NCI-H446 treated with DMSO at 0.1 percent for 48 hours (cell line): ENCODE measurements around the gene NPC1L1.

ENCODE experiments used
- DNase-seq: peaks from one replicate; lab custom pipeline; 2025; lab: John Stamatoyannopoulos, UW

NPC1L1 gene

DNA sequence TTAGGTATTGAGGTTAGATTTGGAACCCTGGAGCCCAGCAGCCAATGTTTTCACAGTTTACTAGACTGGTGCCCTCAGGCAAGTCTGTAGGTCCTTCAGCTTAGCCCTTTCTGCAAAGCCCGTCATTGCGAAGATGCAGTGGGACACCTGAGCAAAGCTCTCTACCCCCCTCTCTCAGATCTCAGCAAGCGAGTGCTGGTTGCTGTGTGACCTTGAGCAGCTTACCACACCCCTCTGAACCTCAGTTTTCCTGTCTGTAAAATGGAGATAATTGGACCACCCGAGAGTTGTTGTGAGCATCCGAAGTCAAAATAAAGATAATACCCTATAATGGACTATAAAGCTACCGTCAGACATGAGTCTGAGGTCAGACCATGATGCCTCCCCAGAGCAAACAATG is 3.7 kb downstream of the NPC1L1 start:
- DNase-seq, result no peak

DNA sequence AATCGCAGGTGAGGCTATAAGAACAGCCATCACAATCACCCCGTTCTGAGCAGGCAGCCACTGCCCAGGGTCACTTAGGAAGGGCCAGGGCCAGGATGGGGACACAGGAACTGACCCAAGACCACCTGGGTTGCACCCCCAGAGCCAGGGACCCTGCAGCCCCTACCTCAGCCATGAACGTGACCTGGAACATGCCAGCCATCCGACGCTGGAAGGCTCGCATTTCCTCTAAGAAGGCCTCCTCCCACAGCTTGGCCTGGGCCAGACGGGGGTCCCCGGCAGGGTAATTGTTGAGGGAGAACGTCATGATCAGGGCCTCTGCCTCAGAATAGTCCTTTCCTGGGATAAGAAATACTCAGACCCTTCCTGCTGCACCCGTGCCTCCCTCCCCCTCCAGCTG is 5.0 kb downstream of the NPC1L1 start:
- DNase-seq, result no peak

DNA sequence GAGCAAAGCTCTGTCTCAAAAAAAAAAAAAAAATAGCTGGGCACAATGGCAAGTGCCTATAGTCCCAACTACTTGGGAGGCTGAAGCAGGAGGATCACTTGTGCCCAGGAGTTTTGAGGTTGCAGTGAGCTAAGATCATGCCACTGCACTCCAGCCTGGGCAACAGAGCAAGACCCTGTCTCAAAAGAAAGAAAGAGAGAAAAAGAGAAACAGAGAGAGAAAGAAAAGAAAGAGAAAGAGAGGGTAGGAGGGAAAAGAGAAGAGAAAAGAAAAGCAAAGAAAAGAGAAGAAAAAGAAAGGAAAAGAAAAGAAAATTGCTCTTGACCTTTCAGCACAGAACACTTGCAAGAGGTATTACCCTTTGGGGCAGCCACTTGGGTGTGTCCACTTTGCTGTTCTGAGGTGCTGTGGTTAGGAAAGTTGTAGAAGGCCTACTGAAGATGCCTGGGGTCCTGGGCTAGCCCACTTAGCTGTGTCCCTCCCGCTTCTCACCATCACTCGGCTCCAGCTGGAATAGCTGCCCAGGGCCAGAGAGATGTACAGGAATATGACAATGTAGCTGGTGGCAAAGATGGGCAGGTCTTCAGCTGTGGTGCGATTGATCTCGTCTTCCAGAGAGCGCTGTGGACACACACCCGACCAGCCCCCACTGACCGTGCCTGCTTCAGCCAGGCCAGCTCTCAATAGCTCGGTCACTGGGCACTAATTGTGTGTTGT is 5.6 kb downstream of the NPC1L1 start:
- no peak for DNase-seq

DNA sequence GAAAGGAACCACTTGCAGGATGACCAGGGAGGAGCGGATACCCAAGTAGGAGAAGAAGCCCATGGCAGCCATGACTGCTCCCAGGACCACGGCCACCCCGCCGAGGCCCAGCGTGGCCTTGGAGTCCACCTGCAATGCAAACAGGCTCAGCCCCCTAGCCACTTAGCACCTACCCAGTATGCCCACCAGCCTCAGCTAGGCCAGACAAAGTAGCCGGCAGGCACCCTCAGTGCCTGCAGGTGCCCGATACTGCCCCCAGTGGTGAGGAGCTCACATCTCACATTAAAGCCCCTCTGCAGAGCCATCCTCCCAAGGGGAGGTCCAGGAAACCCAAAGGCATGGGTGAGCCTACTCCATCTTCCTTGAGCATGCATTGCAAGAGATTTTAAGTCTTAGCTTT is 6.6 kb downstream of the NPC1L1 start:
- DNase-seq, result no peak

DNA sequence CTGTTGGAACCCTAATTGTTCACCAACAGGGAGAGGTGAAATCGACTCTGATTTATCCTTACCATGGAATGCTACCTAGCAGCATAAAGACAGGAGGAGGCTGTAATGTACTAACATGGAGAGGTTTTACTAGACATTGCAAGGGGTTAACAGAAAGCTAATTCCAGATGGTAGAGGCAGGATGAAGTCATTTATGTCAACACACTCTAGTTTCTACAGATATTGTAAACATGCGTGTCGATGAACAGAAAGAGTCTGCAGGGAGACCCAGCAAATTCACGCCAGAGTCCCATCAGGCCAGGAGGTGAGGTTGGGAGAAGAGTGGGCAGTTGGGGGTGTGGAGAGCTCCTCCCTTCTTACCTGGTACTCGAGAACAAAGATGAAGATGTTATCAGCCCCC is 7.0 kb downstream of the NPC1L1 start:
- DNase-seq, result no peak

DNA sequence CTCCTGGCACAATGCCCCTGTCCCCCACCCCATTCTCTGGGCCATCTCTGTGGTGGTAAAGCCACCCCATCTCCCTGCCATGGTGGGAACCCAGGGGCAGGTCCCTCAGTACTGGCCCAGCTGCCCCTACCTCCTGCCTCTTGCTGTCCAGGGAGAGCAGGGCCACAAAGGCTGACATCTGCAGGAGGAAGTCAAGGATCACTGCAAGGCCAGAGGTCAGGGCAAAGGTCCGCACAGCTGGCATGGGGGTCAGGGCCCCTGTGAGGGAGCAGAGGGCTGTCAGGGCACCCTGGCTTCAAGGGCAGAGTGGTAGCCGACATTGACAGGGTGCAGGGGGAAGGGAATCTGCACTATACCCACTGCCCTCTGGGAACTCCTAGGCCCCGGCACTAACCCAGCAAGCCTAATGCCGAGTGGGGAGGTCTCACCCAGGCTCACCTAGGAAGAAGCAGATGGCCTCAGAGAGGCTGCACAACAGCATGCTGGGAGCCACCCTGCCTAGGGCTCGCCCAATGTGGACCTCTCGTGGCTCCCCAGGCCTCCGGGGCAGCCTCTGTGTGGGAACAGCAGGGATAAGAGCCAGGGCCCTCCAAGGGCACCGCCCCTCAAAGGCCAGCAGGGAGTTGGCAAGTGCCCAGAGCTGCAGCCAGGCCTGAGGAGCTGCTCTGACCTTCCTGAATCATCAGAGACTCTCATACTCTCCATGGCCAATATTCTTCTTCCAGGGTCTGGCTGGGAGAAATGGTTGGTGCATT is 7.7 kb downstream of the NPC1L1 start:
- no peak for DNase-seq

DNA sequence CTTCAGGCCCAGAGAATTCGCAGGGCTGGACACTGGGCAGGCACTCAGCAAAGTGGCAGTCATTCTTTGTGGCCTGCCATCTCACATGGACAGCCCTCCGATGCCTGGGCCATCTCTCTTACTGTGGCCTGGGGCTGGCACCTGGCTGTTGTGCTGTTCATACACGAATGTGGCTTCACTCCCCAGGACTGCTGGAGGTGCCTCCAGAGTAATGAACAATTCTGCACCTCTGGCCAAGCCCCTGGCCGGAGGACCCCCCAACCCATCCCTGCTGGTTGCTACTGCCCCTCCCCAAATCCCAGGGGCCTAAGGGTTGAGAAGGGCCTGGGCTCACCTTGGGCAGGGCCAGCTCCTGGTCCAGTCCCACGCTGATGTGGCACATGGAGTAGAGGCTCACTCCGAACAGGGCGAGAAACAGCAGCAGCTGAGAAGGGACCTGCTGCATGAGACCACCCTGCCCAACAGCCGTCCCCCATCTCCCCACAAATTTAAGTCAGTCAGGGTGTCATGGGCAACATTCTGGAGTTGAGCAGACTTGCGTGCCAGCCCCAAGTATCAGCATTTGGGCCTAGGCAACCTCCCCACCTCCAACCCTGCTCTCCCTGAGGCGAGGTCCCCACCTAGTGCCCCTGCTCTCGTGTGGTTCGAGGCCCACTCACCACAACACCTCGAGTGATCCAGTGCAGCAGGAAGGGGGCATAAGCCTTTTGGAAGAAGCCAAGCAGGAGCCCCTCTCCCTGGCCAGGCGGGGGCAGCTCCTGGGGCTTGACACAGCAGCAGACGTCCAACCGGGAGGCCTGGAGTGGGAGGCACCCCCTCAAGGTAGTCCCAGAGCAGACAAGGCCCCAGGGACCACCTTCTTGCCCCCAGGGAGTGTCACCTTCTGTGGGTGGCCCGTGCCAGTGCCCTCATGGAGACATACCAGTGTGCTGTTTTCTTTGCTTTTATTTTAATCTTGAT is 9.4 kb downstream of the NPC1L1 start:
- DNase-seq, result no peak

DNA sequence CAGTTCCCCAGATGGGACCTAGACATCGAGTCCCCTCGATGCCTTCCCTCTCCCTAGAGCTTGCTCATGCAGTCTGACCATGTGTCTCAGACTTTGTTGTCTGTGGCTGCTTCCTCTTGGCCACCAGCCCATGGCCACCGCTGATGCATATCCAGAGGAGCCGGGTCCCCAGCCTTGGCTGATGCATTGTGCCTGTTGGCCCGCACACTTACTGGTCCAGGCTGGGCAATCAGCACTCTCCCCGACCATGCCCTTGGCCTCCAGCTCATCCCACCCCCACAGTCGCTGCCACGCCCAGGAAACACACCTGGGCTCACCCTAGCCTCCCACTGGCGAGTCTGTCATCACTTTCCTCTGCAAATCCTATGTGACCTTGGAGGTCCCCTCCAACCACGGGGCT is 10.1 kb downstream of the NPC1L1 start:
- DNase-seq, result no peak

DNA sequence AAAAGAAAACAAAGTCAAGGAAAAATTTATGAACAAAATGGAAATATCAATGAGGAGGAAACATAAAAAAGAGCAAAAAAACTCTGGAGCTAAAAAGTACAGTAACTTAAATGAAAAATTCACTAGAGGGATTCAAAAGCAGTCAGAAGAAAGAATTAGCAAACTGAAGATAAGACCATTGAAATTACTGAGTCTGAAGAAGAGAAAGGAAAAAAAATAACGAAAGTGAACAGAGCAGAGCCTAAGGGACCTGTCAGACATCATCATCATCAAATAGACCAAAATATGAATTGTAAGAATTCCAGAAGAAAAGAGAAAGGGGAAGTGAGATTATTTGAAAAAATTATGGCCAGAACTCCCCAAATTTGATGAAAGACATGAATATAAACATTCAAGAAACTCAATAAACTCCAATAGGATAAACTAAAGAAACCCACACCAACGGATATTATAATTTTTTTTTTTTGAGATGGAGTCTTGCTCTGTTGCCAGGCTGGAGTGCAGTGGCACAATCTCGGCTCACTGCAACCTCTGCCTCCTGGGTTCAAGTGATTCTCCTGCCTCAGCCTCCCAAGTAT is 16.2 kb downstream of the NPC1L1 start:
- DNase-seq, result no peak

DNA sequence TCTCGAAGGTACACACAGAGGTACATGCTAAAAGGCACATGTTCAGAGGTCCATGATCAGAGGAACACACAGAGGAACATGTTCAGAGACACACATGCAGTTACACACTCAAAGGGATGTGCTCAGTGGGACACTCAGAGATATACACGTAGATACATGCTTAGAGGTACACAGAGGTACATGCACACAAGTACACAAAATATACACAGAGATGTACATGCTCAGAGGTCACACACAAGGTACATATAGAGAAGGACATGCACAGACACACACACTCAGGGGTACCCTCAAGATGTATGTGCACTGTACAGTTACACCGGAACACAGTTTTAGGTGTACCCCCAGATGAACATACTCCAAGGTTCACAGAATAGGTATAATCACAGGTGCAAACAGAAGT is 18.8 kb downstream of the NPC1L1 start:
- DNase-seq, result no peak

DNA sequence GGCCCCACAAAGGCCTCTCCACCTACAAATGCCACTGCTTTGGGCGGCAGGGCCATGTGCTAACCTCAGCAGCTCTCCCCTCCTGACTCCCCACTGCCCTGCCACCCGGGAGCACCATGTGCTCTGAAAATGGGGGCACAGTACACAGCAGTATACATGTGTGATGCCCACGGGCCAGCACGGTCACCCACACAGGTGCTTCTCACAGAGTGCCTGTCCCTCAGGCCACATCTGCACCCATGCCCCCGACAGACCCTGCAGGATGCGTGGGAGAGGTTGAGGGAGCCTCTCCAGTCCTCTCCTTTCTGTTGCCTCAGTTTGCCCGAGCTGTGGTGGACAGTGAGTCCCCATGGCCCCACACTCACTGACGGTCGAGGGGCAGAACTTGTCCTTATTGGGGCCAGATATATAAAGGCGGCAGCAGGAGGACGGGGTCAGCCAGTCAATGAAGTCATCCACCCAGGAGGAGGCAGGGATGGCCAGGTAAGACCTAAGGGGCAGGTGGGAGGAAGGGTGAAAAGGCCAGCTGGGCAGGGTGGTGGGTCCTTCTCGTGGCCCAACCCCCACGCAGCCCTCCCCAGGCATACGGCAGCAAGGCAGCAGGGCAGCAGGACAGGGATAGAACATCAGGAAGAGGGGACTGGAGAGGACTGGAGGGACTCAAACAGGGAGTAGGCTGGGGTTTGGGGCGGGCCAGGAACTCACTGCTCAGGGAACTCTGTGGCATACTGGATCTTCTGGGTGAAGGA is 19.6 kb downstream of the NPC1L1 start:
- no peak for DNase-seq

DNA sequence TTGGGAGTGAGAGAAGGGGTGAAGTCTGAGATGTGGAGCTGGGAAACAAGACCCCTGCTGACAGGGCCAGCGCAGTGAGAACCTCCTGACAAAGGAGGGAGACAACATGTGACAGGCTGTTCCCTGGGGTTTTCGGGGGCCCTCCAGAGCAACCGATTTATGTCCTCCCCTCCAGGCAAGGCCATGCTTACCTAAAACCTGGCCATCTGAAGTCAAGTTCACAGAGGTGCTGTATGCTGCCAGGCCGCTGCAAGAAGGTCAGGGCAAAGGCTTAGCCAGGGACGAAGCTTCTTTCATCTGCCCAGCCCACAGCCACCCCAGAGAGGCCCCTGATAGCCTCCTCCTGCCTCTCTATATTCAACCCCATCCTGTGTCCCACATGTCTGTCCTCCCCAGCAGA is 20.6 kb downstream of the NPC1L1 start:
- DNase-seq, result no peak

DNA sequence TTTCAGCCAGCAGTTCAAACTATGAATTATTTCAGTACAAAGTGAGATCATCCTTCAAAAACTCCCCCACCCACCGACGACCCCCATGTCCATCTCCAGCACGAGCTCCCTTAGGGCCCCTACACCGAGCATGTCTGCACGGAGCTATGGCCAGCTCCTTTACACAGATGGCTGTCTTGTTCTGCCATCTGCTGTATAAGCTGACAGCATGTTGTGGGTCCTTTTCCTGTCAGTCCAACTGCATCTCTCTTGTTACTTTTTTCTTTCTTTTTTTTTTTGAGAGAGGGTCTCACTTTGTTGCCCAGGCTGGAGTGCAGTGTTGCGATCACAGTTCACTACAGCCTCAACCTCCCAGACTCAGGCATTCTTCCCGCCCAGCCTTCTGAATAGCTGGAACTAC is 21.6 kb downstream of the NPC1L1 start:
- no peak for DNase-seq

DNA sequence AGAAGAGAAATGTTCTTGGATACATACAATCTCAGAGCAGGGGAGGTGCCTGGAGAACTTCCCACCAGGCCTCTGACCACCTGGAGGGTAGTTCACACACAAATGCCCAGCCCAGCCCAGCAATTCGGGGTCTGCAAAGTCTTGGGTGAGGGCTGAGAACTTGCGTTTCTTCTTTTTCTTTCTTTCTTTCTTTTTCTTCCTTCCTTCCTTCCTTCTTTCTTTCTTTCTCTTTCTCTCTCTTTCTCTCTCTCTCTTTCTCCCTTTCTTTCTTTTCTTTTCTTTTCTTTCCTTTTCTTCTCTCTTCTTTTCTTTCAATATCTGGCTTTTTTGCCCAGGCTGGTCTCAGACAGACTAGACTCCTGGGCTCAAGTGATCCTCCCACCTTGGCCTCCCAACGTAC is 22.4 kb downstream of the NPC1L1 start:
- DNase-seq, result no peak

DNA sequence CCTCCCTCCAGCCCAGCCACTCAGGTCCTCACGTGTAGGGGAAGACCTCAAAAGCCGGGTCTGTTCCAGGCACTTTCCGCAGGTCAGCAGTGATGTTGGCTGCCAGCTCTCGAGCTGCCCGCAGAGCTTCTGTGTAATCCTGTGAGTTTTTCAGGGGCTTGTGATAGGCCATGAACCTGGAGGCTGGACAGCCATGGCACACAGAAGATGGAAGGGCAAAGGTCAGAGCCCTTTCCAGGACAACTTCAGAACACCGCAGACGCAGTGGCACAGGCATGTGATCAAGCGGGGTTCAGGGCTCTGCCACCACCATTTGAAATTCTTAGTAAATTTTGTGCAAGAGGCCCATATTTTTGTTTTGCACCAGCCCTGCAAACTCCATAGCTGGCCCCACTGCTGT is 24.0 kb downstream of the NPC1L1 start:
- no peak for DNase-seq

DNA sequence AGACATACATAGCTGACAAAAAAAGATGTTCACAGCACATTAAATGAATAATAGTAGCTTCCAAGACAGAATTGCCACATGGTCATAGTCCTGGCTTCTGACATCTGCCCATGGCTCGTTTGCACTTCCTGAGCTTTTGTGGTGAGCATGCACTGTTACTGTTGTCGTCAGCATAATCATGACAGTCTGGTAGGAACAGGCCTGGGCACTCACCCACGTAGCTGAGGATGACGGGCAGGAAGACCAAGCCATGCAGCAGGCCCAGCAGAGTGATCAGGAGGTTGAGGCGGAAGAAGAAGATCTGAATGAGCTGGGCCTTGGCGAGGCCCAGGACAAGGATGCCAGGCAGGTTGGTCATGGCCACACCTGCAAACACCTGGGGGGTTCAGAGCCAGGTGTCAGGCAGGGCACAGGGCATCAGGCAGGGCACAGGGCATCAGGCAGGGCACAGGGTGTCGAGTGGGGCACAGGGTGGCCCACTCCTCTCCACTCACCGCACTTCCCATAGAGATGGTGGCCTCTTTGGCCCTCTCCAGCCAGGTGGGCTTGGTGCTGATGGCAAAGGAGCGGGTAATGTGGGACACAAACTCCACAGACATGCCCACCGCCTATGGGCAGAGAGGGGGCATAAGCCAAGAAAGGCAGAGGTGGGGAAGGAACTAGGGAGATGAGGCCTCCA is 25.4 kb downstream of the NPC1L1 start:
- no peak for DNase-seq

DNA sequence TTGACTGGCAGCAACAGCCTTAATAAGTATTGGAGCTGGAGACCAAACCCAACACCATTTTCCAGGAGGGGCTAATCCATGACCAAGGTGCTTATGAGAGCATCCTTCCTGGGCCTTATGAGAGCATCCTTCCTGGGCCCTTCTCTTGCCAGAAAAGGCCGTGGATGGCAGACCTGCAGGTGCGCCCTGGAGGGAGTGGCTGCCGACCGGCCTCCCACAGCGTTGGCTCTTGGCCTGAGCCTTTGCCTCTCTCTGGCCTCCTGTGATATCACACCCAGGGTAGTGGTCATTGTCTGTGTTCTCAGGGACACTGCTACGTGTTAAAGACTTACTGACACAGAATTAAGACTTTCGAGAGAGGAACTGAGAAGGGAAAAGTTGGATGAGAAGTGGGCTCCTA is 28.4 kb downstream of the NPC1L1 start:
- DNase-seq, result no peak

DNA sequence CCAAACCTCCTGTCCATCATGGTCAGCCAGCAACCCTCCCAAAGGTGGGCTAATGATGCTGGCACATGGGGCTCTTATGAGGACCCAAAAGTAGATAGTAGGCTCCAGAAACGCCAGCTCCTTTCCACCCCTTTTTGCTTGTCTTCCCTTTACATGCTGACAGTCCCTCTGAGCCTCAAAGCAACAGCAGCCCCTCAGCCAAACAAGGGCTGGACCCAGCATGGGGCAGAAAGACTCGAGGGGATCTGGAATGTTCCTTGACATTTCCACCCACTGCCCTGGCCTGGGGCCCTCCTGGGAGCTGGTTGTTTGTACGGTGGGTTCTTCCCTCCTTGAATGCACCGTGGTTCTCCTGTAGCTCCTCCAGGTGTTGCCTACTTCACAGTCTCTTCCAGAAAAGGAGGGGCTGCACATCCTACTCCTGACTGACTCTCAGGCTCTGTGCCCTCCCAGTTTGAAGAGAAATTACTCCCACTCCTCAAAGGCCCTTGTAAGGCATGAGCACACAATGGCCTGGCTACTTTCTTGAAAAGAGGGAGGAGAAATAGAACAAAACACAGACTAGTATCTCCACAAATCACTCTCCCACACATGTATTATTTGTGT is 29.2 kb downstream of the NPC1L1 start:
- no peak for DNase-seq

DNA sequence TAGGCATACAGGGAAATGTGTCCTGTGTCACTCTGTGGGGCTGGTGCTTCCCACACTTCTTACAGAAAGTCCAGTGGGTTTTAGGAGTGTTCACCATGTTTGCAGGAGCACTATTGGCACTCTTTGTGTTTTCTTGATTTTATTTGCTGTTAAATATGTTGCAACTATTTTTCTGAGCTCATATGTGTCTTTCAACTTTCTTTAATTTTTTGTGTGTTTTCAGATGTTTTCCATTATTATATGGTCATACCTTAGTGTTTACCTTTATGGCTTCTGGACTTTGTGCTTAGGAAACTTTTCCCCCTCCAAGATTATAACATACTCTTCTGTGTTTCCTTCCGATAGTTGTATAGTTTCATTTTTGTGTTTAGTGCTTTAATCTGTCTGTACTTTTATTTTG is 29.9 kb downstream of the NPC1L1 start:
- no peak for DNase-seq

DNA sequence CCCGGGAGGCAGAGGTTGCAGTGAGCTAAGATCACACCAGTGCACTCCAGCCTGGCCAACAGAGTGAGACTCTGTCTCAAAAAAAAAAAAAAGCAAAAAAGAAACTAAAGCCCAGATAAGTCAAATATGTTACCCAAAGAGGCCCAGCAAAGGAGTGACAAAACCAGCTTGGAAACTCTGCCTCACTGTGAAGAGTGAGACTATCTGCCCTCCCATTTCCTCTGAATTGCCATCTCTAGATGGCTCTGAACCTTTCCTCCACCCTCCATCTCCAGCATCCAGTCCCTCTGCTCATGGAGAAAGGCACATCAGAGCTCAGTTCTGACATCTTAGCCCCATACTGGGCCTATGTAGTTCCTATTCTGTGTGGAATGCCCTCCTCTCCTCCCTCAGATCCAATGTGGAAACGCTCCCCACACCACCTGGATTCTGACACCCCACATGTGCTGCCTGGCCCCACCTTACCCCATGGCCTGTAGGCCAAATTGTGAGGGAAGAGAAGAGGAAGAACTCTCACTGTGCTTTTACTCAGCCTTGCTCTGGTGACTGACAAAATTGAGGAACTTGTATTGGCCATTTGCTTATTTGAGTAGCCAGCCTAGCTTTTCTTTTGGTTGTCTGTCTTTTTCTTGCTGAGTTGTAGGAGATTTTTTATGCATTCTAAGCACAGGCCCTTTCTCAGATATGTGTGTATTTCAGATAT is 32.7 kb downstream of the NPC1L1 start:
- no peak for DNase-seq
